Stimulated activated CD8-positive, alpha-beta memory T cell treated with anti-CD3 and anti-CD28 coated beads, Interleukin-15, amount 100 ng/mL, for 1 hour (primary cell): ENCODE results near the gene TXNRD3.

Experiments
- DNase-seq: peaks from one replicate; pipeline ENCODE4 v3.0.0-alpha.2; 2020; ENCODE audit warnings: low read depth

TXNRD3 gene

DNA sequence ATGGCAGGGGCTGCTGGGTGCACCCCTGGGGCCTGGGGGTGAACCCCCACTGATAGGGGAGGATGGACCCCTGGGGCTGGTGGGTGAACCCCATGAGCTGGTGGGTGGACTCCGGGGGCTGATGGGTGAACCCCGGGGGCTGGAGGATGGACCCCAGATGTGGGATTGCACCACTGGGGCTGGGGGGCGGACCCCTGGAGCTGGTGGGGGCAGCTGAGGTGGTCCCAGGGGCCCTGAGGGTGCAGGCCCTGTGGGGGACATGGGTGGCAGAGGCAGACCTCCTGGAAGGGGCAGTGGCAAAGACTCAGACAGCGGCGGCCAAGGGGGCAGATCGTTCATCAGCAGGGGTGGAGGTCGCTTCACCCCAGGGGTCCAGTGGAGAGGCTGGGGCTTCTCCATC is 17.4 kb upstream of the TXNRD3 start:
- no peak for DNase-seq

DNA sequence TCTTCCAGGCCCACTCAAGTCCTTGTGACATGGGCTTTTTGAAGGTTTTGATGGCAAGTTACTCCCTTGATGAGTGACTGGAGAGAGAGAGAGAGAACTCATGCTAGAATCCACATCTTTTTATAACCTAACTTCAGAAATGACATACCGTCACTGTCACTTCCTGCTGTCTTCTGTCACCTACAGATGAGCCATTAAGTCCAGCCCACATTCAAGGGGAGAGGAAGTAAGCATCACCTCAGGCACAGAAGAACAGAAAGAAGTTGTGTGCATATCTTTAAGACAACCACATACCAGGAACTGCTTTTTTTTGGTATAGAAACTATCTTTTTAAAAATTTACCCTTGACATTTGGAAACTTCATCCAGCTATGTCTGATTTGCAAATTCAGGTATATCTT is 16.6 kb upstream of the TXNRD3 start:
- DNase-seq, result no peak

DNA sequence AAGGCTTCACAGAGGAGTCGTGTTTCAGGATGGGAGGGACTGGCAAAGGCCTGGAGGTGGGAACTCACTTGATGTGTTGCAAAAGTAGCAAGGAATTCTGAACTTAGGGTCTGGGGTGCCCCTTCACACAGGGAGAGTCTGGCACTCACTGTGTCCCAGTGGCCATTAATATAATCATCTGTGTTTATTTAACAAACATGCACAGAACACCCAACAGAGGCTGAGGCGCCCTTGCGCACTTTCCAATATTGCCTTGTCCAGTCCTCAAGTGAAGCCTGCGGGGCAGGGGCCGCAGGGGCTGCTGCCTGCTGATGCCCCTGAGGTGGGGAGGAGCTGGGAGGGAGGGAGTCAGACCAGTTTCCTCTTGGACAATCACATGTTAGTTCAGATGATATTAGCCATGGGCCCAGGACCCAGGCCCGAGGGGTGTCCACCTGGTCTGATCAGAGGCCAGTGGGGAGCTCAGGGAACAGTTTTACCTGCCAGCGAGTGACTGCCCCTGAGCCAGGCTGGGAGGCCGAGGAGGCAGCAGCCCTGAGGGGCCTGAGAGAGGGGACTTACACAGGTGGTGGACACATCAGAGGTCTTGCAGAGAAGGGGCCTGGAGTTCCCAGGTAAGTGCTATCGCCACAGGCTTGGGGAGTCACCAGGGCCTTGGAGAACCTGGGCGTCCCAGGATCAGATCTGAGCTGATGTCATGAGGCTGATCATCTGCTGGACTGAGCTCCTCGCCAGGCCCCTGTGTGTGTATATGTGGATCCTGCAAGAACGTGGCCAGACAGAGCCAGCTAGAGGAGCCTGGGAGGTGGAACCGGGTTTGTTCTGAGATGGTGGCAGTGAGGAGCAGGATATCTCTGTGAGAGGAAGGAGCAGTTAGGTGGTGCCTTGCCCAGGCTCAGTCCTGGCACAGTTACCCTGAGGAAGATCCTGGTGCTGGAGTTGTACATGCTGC is 13.8 kb upstream of the TXNRD3 start:
- no peak for DNase-seq

DNA sequence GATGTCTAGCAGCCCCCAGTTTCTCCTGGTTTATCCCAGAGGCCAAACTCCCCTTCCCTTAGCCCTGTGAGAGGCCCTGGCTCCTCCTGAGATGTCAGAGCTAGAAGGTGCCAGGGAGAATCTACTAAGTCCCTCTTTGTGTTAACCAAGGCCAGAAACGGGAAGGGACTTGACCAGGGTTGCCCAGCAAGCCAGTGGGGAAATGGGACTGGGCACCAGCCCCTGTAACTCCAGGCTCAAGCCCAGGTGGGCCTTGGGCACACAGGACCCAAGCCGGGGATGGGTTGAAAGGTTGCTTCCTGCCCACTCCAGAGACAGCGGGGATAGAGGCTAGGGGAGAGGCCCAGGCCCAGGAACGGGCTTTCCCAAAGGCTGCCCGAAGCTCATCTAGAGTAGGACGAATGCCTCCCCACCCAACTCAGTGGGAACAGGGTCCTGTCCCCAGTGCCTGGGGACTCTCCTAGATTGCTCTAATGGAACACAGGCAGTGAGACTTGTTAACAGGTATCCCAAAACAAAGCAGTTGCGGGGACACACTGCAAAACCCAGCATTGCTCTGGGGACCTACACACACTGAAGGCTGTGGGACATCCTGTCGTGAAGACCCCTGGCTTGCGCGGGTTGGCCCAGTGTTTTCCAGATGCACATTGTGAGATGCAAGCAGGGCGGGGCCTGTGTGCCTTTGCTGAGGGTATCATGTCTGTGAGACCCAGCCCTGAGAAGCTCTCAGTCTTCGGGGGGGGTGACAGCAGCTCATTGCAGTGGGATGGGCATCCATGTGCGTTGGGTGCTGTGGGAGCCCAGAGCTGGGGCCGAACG is 12.9 kb upstream of the TXNRD3 start:
- no peak for DNase-seq

- DNase-seq, result no peak
These were observed 12.0 kb upstream of the TXNRD3 start for GRCh38 chr3:126666658-126667528.

DNA sequence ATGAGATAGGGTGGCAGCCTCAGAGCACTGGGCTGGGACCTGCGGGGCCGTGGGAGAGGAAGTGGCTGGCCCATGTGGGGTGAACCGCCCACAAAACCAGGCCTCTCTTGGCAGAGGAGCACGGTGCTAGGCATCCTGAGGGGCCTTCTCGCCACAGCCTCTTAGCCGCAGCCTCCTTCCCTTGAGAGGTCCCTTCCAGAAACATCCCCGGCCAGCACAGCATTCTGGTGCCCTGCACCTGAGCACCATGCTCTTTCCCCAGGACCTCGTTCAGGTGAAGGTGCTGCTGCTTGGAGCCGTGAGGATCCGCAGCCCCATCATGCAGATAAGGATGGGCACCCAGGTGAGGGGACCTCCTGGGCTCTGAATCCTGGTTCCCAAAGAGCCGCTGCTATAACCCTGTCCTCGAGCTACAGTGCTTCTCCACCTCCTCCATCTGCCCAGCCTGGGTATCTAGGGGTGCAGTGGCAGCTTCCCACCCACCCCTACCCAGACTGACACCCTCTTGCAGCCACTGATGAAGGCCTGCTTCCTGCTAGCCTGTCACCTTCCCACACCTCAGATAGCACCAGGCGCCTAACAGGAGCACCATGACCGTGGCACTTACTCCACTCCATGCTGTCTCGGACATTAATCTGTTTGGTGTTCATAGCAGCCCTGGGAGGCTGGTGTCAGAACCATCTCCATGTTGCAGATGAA is 11.2 kb upstream of the TXNRD3 start:
- DNase-seq, result no peak

DNA sequence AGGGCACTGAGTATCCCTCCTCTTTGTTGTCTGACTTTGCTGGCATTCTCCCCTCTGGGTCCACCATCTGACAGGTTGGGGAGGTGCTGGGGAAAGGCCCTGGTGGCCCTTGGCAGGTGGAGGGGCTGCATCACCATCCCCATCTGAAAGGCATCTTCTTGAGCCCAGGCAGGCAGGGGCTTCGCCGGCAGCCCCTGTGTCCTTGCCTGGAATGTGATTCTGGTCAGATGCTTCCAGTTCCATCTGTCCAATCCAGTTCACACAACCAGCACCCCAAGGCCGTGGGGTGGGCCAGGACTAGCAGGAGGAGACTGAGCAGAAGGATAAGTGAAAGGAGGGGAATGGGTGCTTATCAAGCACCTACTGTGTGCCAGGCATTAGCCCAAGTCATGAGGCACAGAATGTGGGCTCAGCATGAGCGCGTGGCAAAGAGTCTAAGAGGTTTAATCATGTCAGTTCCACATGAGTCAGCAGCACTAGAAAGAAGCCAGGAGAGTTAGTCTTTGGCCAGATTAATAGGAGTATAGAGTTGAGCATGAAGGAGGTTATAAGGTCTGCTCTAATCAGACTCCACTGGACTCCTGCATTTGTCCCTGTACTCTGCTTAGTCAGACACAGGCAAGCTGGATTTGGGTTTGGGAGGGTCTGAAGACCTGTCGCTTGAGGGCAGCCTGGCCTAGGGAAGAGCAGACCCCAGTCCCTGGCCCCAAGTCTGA is 10.5 kb upstream of the TXNRD3 start:
- DNase-seq, result no peak

- no peak for DNase-seq
These were observed 9.8 kb upstream of the TXNRD3 start for GRCh38 chr3:126664591-126665214.

- DNase-seq, result no peak
These were observed 8.8 kb upstream of the TXNRD3 start for GRCh38 chr3:126663750-126664149.

DNA sequence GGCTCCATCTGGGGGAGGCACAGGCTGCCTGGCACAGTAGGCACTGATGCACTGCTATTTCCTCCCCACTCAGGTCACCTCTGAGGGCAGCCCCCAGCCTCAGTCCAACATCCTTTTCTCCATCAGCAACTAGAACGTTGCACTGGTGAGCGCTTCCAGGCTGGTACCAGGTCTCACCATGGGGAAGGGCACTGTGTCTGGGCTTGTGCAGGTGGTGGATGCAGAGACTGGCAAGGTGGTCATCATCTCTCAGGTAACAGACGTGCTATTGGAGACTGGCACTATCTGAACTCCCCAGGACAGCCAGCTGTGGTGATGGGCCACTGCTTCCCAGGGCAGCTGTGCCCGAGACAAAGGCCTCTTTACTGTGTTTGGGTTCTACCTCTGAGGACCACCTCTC is 8.3 kb upstream of the TXNRD3 start:
- no peak for DNase-seq

GRCh38 chr3:126661532-126662364 is 6.8 kb upstream of the TXNRD3 start:
- DNase-seq, result no peak

- no peak for DNase-seq
These were observed 5.3 kb upstream of the TXNRD3 start for GRCh38 chr3:126659915-126660886.

DNA sequence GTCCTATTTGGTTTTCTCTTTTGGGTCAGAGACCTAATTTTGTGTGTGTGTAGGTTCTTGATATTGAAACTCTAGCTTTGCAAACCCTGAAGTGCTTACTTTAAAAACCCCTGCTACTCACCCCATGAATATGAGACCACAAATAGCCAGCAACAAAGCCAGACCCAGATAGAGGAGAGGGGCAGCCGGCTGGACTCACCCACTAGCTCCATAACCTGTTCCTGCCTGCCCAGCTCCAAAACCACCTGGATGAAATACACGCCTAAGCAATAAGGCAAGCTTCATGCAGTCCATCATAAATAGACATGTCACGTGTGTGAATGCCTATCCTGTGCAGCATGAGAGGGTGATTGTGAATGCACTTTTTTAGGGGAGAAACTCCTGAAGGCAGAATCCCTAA is 3.7 kb upstream of the TXNRD3 start:
- no peak for DNase-seq

GRCh38 chr3:126657901-126658300 is 3.0 kb upstream of the TXNRD3 start:
- DNase-seq, result no peak

- no peak for DNase-seq
These were observed 1.6 kb upstream of the TXNRD3 start for GRCh38 chr3:126656371-126657134.

GRCh38 chr3:126655887-126656286 is 963 bp upstream of the TXNRD3 start:
- no peak for DNase-seq

GRCh38 chr3:126649556-126650092 is 5.3 kb downstream of the TXNRD3 start:
- no peak for DNase-seq
